ENCODE results near the gene MIEN1.

DNA sequence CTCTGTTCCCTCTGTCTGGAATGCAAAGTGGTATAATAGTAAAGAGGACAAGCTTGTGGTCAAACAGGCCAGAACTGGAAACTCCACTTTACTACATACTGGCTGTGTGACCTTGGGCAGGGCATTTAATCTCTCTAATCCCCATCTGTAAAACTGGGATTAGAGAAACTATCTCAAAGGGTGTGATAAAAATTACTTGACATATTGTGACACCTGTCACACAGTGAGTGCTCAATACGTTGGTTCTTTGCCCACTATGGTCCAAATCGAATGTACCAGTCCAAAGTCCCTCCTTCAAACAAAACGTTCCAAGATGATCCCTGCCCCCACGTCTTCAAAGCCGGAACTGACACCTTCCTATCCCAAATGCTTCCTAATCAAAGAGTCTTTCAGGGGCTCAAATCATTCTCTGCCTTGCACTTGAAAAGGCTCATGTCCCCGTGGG is 43.2 kb downstream of the MIEN1 start:
- TF ChIP-seq EP300 (IDR thresholded peaks at IDR 0.05): no peak
- no peak for TF ChIP-seq POLR2A (IDR thresholded peaks at IDR 0.05)
- TF ChIP-seq CTCF (IDR thresholded peaks at IDR 0.05): no peak
- TF ChIP-seq POLR2AphosphoS5 (IDR thresholded peaks at IDR 0.05): no peak

All from stomach (tissue), 4 donors.